ENCODE measurements around the gene IFI6.
"Not testable (repeated sequence)": the region's sequence is repeated elsewhere in the genome, so short reads cannot be mapped to it uniquely, and the experiment has no call there.

IFI6 gene

DNA sequence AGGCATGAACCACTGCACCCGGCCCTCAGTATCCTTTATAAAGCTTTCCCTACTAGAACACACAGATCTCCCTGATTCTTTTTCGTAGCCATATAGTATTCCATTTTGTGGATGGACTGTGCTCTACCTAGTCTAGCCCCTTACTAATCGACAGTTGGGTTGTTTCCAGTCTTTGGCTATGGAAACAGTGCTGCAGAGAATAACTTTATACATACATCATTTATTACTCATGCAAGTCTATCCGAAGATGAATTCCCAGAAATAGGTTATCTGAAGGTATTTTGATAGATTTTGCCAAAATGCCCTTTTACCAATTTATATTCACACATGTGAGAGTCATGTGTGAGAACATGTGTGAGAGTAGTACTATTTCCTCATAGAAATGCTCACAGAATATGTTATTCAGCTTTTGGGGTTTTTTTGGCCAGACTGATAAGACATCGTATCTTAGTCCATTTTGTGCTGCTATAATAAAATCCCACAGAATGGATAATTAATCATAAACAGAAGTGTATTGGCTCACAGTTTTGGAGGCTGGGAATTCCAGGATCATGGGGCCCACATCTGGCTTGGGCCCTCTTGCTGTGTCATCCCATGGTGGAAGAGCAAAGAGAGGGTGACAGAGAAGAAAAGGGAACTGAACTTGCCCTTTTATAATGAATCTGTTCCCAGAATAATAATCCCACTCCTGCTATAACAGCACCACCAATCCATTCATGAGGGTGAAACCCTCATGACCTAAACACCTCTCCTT lies 19.7 kb downstream of the IFI6 start:
- DNase-seq (ENCODE audit: low spot score) (no peak), FAIRE-seq (no peak)

DNA sequence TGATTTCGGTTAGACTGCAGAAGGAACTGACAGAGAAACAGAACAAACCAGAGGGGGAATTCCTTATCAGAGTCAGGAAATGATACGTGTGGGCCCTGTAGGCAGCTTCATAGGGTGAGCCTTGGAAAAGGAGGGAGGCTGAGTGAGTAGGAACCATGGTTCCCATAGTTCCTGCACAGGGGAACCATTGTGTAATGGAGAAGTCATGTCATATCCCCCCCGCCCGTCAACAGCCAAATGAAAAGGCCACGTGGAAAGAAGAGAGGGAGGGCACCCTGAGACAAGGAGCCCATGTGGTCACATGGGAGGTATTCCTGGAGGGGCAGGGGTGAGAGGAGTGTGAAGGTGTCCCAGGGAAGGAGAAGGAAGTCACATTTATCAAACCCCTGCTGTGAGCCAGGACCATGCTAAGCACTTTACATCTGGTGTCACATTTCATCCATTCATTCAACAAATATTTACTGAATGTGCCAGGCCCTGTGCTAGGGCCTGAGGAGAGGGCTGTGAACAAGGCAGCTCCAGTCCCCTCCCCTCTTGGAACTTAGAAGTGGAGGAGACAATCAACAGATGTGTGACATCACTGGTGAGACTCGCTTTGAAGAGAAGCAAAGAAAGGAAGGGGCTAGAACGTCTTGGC lies 21.3 kb downstream of the IFI6 start:
- DNase-seq (ENCODE audit: low spot score) (peak; percentile 67), FAIRE-seq (peak; percentile 90)

DNA sequence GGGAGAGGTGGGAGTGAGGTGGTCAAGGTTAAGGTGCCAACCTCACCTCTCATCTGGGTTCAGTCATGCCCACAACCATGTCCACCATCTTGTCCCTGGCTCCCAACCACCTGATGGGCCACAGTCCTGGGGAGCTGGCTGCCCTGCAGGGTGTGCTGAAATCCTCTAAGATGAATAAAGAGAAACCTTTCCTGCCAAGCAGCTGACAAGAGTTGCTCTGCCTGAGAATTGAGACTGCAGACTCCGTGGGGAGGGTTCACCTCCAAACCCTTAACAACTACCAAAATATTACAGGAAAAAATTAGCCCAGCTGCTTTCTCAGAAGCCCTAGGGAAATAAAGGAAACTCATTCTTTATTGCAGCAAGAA lies 21.8 kb downstream of the IFI6 start:
- FAIRE-seq (peak; percentile 69), DNase-seq (ENCODE audit: low spot score) (no peak)

DNA sequence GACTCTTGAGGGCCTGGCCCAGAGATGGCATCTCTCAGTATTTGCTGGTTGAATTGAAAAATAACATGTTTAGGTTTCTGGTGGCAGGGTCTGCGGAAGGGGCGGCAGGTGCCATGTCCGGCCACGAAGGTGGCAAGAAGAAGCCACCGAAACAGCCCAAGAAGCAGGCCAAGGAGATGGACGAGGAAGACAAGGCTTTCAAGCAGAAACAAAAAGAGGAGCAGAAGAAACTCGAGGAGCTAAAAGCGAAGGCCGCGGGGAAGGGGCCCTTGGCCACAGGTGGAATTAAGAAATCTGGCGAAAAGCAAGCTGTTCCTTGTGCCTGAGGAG lies 22.7 kb downstream of the IFI6 start:
- DNase-seq (ENCODE audit: low spot score) (no peak), FAIRE-seq (no peak)

DNA sequence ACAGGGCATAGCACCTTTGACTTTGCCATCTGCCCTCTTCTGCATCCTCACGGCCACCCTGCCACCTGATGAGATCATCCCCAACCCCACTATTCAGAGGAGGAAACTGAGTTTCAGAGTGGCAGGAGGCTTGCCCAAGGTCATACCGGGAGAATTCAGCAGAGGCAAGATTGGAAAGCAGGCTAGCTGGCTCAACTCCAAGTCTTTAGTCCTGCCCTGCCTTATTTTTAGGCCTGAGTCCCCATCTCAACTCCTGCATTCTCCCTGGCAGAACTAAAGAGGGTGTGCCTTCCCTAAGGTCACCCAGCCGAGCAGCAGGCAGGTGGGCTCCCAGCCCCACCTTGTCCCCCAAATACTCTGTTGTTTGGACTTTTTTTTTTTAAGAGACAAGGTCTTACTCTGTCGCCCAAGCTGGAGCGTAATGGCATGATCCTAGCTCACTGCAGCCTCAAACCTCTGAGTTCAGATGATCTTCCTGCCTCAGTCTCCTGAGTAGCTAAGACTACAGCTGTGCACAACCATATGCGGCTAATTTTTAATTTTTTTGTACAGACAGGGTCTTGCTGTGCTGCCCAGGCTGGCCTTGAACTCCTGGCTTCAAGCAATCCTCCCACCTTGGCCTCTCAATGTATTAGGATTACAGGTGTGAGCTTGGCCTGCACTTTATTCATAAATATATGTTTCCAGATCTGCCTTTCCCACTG lies 23.2 kb downstream of the IFI6 start:
- no peak for FAIRE-seq

DNA sequence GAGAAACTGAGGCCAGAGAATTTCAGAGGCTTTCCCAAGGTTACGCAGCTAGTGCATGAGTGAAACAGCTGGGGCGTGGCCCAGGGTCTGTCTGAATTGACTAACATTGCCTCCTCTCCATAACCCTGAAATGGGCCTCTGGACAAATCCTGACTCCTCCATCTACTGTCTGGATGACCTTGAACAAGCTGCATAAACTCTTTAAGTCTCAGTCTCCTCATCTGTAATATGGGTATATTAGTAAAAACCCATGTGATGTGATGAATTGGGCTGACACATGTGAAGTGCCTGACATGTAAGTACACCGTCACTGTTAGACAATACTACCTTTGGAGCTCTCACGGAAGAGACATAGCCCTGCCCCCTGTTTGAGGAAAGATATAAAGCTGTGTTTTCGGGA lies 24.7 kb downstream of the IFI6 start:
- FAIRE-seq (no peak), DNase-seq (ENCODE audit: low spot score) (no peak)

More for the DNA sequence above, 23.2 kb downstream of the IFI6 start:
- DNase-seq (ENCODE audit: low spot score), result no peak

DNA sequence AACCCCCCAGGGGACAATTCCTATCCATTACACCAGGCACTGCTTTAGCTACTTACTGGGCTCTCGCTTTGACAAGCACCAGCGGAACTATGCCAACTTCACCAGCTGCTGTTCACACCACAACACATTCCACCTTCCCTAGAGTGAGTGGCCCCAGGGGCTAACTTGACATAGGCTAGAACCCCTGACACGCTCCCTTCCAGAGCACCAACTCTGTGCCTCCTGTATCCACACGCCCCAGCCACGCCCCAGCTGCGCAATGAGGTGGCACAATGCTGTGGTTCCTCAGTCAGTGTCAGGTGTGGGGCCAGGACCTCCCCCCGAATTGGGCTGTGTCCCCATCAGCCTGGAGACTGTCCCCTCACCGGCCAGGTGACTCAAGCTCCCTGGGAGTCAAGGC lies 25.3 kb downstream of the IFI6 start:
- no peak for FAIRE-seq
- no peak for DNase-seq (ENCODE audit: low spot score)

DNA sequence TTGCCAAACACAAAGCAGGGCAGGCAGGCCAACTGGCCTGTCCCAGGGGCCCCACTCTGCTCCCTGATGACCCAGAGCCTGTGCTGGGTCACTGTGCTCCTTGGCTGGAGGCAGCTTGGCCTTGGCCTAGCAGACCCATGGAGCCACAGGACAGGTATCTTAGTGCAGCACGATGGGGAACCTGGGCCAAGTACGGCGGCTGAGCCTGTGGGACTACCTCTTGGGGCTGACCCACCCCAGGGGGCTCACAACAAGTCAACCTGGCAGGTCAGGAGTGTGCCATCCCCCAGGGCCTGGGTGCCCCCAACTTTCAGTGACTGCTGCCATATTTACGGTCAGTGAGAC lies 26.9 kb downstream of the IFI6 start:
- DNase-seq (ENCODE audit: low spot score), result no peak
- FAIRE-seq, result no peak

DNA sequence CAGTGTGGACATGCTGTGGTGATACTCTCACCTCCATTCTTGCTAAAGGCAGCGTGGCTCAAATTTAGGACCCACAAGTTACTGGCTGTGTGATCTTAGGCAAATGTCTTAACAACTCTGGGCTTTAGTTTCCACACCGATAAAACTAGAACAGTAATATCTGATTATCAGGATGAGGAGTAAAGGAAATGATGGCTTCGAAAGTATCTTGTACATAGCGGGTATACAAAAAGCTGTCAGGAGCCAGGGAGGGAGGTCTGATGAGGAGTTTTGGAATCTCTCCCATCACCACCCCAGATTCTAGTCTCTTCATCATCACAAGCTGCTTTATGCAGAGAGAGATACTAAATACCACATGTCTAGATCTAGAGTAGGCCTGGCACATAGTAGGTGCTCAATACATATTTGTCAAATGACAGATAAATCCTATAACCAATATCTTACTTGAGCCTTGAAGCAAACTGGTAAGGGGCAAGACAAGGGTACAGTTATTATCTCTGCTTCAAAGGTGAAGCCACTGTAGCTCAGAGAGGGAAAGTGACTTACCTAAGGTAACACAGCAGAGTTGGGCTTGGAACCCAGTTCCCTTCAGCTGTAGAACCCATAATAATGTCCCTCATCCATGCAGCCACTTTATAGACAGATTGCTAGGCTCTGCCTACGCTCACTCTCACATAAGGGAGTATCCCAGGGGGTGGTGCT lies 27.5 kb downstream of the IFI6 start:
- DNase-seq (ENCODE audit: low spot score) (no peak), FAIRE-seq (no peak)

DNA sequence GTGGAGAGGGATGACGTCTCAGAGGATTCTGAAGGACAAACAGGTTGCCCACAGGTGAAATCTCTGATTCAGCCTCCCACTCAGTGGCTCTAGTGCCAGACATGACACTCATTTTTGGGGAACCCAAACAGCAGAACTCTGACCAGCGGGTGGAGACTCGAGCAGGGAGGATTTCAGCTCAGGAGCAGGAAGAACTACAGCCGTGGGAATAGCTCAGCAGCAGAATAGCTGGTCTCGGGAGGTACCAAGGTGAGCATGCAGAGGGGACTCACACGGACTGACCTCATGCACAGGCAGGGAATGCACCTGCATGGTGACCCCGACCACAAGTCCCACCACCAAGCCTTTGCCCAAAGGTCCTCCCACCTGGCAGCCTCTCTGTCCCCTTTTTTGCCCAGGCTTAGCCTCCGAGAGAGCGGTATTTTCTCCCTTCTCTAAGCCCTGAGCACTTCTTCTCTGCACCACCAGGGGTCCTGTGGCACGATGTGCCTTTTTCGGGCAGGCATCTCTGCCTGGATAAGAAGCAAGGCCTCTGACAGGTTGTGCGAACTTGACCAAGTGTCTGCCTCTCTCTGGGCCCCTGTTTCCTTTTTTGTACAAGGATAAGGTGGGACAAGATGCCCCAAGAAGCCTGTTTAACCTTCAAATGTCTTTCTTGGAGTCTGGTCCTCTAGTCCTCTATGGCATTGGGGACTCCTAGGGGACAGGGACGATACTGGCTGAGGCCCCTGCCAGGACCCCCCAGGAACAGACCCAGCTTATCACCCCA lies 28.2 kb downstream of the IFI6 start:
- DNase-seq (ENCODE audit: low spot score), result peak; percentile 62
- no peak for FAIRE-seq

DNA sequence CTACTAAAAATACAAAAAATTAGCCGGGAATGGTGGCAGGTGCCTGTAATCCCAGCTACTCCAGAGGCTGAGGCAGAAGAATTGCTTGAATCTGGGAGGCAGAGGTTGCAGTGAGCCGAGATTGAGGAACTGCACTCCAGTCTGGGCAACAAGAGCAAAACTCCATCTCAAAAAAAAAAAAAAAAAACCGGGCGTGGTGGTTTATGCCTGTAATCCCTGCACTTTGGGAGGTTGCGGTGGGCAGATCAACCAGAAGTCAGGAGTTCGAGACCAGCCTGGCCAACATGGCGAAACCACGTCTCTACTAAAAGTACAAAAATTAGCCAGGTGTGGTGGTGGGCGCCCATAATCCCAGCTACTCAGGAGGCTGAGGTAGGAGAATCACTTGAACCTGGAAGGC lies 31.5 kb downstream of the IFI6 start:
- not testable (repeated sequence) for DNase-seq (ENCODE audit: low spot score); FAIRE-seq

DNA sequence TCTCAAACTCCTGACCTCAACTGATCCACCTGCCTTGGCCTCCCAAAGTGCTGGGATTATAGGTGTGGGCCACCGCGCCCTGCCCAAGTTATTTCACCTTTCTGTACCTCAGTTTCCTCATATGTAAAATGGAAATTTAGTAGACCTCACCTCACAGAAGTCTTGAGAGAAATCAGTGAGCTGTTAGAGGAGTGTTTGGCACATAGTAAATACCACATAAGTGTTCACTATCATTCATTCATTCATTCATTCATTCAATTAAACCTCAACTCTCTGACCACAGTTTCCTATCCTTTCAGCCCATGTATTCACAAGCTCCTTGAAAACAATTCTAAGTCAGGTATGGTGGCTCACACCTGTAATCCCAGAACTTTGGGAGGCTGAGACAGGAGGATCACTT lies 33.2 kb downstream of the IFI6 start:
- DNase-seq (ENCODE audit: low spot score) (no peak), FAIRE-seq (no peak)

DNA sequence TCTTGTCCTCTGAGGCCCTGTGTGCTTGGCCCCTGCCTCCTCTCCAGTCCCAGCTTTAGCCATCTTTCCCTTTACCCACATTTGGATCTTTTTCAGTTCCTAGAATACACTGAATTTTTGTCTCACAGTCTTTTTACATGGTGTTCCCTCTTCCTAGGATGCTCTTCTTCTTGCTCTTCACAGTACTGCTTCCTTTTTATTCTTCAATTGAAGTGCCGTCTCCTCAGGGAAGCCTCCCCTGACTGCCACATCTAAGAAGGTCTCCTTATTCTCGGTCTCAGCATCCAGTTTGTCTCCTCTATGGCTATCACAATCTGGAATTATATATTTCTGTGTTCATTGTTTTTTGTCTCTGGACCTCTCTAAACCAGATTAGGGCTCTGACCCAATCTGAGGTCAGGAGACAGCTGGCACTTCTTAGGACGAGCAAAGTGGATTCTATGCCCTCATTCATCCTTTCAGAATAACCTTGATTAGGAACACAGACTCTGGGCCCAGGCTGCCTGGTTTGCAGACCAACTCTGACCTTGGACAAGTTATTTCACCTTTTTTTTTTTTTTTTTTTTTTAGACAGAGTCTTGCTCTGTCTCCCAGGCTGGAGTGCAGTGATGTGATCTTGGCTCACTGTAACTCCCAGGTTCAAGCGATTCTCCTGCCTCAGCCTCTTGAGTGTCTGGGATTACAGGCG lies 33.8 kb downstream of the IFI6 start:
- DNase-seq (ENCODE audit: low spot score) (no peak), FAIRE-seq (no peak)

DNA sequence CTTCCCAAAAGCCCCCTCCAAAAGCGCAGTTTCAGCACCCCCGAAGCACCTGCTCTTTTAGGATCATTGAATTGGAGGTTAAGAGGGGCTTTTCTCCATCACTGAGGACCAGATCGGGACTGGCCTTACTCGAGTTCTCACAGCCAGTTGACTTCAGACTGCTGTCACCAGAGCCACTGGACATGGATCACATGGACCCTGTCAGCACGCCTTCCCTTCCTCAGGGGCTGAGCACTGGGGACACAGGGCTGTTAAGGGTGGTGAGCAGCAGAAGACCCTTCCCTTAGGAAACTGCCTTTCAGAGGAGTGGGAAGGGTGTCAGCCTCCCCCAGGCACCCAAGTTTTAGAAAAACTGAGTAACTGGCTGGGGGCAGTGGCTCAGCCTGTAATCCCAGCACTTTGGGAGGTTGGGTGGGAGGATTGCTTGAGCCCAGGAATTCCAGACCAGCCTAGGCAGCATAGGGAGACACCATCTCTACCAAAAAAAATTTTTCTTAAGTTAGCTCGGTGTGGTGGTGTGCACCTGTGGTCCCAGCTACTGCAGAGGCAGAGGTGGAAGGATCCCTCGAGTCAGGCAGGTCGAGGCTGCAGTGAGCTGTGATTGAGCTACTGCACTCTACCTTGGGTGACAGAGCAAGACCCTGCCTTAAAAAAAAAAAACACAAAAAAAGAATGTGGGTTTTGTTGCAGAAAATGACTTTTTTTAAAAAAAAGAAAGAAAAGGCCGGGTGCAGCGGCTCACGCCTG lies 36.4 kb downstream of the IFI6 start:
- FAIRE-seq, result no peak

DNA sequence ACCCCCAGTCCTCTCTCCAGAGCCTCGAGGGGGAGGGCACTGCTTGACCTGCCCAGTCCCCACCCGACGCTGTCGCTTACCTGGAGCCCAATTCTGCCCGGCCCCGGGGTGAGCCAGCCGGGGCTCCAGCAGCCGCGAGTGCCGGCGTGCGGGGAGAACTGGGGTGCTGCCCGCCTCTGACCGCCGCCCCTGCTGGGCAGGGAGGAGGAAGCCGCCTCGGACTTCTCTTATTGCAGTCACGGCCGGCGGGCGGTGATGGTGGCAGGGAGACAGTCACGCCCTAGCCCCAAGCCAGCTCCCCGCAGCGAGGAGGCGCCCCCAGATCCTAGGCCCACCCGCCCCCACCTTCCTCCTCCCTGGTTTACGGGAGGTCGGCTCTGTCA lies 37.0 kb downstream of the IFI6 start, which contains the start of gene FGR:
Gene FGR (minus strand): TSS at position 201 of the 383 bp plus-strand sequence. CDS start 11,269 bp downstream, outside the sequence.
- FAIRE-seq, result no peak
- no peak for DNase-seq (ENCODE audit: low spot score)

More for the DNA sequence above, 36.4 kb downstream of the IFI6 start:
- DNase-seq (ENCODE audit: low spot score), result no peak

DNA sequence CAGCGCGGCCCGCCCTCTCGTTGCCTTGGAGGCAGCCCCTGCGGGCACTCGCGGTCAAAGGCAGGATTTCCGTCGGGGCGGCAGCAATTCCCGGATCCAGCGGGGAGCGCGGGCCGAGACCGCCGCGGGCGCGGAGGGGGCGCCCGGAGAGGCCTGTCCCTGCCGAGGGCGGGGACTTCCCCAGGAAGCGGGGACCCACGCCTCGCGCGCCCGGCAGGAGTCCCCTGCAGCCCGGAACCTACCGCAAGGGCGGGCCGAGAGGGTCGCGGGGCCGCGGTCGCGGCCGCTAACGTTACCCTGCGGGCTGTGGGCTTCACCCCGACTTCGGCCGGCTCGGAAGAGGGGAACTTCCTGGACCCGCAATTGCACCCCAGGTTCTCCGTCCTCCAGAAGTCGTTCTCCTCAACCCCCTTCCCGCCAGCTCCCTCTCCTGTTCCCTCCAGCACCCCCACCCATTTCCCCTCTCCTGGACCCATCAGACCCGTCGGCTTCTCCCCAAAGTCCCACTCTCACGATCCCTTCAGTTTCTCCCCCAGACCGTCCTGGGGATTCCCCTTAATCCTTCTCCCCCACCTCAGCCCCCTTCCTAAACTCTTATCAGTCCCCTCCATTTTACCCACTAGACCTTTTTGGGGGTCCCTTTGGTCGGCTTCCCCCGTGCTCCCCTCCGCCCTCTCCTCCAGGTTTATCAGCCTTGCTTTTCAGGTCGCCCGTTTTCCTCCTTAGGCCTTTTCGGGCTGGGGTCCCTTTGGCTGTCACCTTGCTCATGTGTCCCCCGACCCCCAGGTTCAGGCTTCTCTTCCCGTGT lies 37.6 kb downstream of the IFI6 start:
- DNase-seq (ENCODE audit: low spot score), result no peak
- no peak for FAIRE-seq

DNA sequence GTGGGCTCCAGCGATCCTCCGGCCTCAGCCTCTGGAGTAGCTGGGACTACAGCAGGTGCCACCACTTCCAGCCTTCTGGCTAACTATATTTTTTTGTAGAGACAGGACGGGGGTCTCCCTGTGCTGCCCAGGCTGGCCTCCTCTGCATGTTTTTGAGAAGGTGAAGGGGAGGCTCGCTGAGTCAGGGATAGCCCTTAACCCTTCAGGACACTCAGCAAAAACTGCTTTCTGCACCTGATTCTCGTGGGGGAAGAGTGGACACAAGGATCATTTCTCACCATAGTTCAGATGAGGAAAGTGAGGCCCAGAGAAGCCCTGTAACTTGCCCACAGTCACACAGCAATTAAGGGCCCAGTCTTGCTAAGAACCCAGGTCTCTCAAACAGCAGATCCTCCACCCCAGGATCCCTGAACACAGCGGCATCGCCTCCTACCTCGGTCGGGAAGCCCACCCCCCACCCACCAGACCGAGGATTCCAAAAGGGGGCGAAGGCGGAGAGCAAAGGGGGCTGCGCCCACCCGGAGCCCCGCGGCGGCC lies 38.3 kb downstream of the IFI6 start:
- FAIRE-seq (no peak), DNase-seq (ENCODE audit: low spot score) (no peak)

DNA sequence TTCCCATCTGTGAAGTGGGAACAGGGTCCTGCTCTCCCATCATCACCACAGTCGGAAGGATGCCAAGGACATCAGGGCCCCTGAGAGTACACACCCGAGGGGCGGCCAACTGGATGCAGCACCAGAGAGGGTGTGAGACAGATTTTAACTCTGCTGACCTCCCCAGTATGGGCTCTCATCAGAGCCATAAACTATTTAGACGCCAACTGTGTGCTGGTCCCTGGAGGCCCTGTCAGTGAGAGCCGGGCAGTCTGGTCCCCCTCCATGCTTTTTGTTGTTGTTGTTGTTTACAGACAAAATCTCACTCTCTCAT lies 38.7 kb downstream of the IFI6 start:
- FAIRE-seq, result no peak
- DNase-seq (ENCODE audit: low spot score), result no peak
